Measurements from ENCODE around the gene CELF4. TPM values are rescaled to one million over a fixed set of nuclear protein-coding genes. Genes with fewer than 3 reads are reported as not detected.

The CELF4 gene
- total and polyA plus RNA-seq, 2 donors (not counting 3 experiments of a cell fraction or from before 2014, with no cell fraction given), result not detected

GRCh38 chr18:37575646-37576045, 10.0 kb upstream of the CELF4 start:
- ChIA-PET CTCF (no interaction called here), POLR2A (no interaction called here)
- BruUV-seq (replicated peaks), result no TSS peak
- FAIRE-seq, result no peak
- TF ChIP-seq GATA2 (IDR thresholded peaks at IDR 0.05; ENCODE audit: insufficient read depth, insufficient read length, low read depth, low read length) (no peak), POLR2A (IDR thresholded peaks at IDR 0.05; ENCODE audit: low read depth, low read length) (no peak), POLR2AphosphoS5 (IDR thresholded peaks at IDR 0.05; ENCODE audit: insufficient read depth, low read depth, low read length) (no peak), MAX (IDR thresholded peaks at IDR 0.05; ENCODE audit: insufficient read depth, insufficient read length) (no peak), EZH2 (IDR thresholded peaks at IDR 0.05; ENCODE audit: borderline replicate concordance, low read depth, low read length, severe bottlenecking) (no peak), MYC (IDR thresholded peaks at IDR 0.05; ENCODE audit: low read depth, low read length) (no peak), FOS (IDR thresholded peaks at IDR 0.05; ENCODE audit: borderline replicate concordance, insufficient read depth, low read length) (no peak), CTCF (IDR thresholded peaks at IDR 0.05; ENCODE audit: extremely low read depth in 1 of 2, insufficient read depth in 1 of 2, low read depth in 1 of 2, low read length in 2 of 2) (no peak), JUN (IDR thresholded peaks at IDR 0.05; ENCODE audit: borderline replicate concordance, insufficient read depth, insufficient read length, low read depth) (no peak)
- Histone ChIP-seq H3K9me1 (replicated peaks; ENCODE audit: control insufficient read depth, extremely low read depth, insufficient read depth, low read length) (no peaks in the 10 kb centered on the region), H3K27ac (ENCODE audit: insufficient read depth, low read depth, low read length) (no peak overlapping the region), H3K4me1 (ENCODE audit: control insufficient read depth, extremely low read depth, insufficient read depth, low read length) (no peaks in the 10 kb centered on the region), H3K27me3 (ENCODE audit: control insufficient read depth in 2 of 2, insufficient read depth in 2 of 2, low read length in 2 of 2) (no peaks in the 10 kb centered on the region), H3K9me3 (replicated peaks; ENCODE audit: control insufficient read depth, insufficient read depth, low read length) (no peaks in the 10 kb centered on the region), H2AFZ (ENCODE audit: low read depth, low read length) (no peak overlapping the region), H3K4me2 (ENCODE audit: insufficient read depth, low read length) (no peak overlapping the region), H3K79me2 (ENCODE audit: control insufficient read depth, insufficient read depth, low read length) (no peaks in the 10 kb centered on the region), H3K4me3 (replicated peaks in 1 of 3; ENCODE audit: insufficient read depth in 1 of 3, low read depth in 1 of 3, low read length in 3 of 3) (no peak overlapping the region), H4K20me1 (replicated peaks; ENCODE audit: control insufficient read depth, extremely low read depth, insufficient read depth, low read length) (no peaks in the 10 kb centered on the region), H3K9ac (replicated peaks; ENCODE audit: extremely low read depth, insufficient read depth, low read length) (no peak overlapping the region), H3K36me3 (ENCODE audit: control insufficient read depth in 2 of 2, extremely low read depth in 1 of 2, insufficient read depth in 2 of 2, low read length in 2 of 2) (no peaks in the 10 kb centered on the region)
- intact Hi-C loops (cut with micrococcal nuclease), result no loop called here
- DNase-seq (ENCODE audit: low read depth, low spot score), result no peak
- dilution Hi-C loops (cut with MboI; ENCODE audit: extremely low pct_ligation_motif_present, low sequenced_read_pairs), result no loop called here
